ENCODE data around the gene ZNF407.

- TF ChIP-seq POLR2A (IDR thresholded peaks at IDR 0.05) (no peak), POLR2AphosphoS5 (IDR thresholded peaks at IDR 0.05) (no peak)
- TF ChIP-seq, protein P1, sequence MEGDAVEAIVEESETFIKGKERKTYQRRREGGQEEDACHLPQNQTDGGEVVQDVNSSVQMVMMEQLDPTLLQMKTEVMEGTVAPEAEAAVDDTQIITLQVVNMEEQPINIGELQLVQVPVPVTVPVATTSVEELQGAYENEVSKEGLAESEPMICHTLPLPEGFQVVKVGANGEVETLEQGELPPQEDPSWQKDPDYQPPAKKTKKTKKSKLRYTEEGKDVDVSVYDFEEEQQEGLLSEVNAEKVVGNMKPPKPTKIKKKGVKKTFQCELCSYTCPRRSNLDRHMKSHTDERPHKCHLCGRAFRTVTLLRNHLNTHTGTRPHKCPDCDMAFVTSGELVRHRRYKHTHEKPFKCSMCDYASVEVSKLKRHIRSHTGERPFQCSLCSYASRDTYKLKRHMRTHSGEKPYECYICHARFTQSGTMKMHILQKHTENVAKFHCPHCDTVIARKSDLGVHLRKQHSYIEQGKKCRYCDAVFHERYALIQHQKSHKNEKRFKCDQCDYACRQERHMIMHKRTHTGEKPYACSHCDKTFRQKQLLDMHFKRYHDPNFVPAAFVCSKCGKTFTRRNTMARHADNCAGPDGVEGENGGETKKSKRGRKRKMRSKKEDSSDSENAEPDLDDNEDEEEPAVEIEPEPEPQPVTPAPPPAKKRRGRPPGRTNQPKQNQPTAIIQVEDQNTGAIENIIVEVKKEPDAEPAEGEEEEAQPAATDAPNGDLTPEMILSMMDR (IDR thresholded peaks at IDR 0.05), result no peak
Observed at GRCh38 chr18:75035928-75036327, 438.3 kb downstream of the ZNF407 start.

All from stomach (tissue), 4 donors.